ENCODE results near the gene BIRC2. TPM values are rescaled to one million over a fixed set of nuclear protein-coding genes. Genes with fewer than 3 reads are reported as not detected.

The BIRC2 gene
- 35.5 and 77.2 TPM in 2 replicates for total RNA-seq (2011; cell fraction: chromatin; rRNA removed; ENCODE audit: low replicate concordance)
- total RNA-seq (2011; cell fraction: nucleolus; rRNA removed) = 22.5 and 23.8 TPM in 2 replicates
- total RNA-seq (2011; cell fraction: nucleoplasm; rRNA removed) = 38.9 and 43.3 TPM in 2 replicates
- total RNA-seq (2014; rRNA removed) (18.3 and 20.6 TPM in 2 replicates), total RNA-seq (2014; rRNA removed; fragmentation: Illumina TruSeq; extraction: Trizol) (35.6 and 39.0 TPM in 2 replicates), total RNA-seq (2015; rRNA removed; fragmentation: Illumina TruSeq; extraction: Trizol) (34.2 and 35.1 TPM in 2 replicates), total RNA-seq (2021) (19.9 and 24.7 TPM in 2 replicates), polyA plus RNA-seq (2011; rRNA removed) (45.9 and 52.2 TPM in 2 replicates), polyA plus RNA-seq (2014; fragmentation: Illumina TruSeq; extraction: Trizol) (25.3 and 27.1 TPM in 2 replicates), polyA plus RNA-seq (2014; fragmentation: Nextera tagmentation; extraction: Ambion mirVana) (10 to 100 TPM; 14.3 to 20.7 TPM), polyA plus RNA-seq (2014; rRNA removed) (17.1 and 17.9 TPM in 2 replicates), polyA minus RNA-seq (2011; rRNA and poly(A)+ RNA removed) (51.8 and 76.0 TPM in 2 replicates), Bru-seq, nascent RNA (percentile 86 among the genes with signal in this experiment), BruChase-seq, experiment 1, labeled RNA remaining after a 2-hour chase (percentile 87 among the genes with signal in this experiment), BruChase-seq, experiment 2, labeled RNA remaining after a 6-hour chase (percentile 89 among the genes with signal in this experiment)
- 17.0 and 35.4 TPM in 2 replicates for polyA plus RNA-seq (2011; cell fraction: cytosol; rRNA removed)
- 34.8 and 61.2 TPM in 2 replicates for polyA plus RNA-seq (2011; cell fraction: nucleus; rRNA removed)
- polyA plus RNA-seq (2012) = 19.6 and 23.2 TPM in 2 replicates
- polyA minus RNA-seq (2011; cell fraction: cytosol; rRNA and poly(A)+ RNA removed) = 10.3 and 15.7 TPM in 2 replicates
- 36.6 and 80.8 TPM in 2 replicates for polyA minus RNA-seq (2011; cell fraction: nucleus; rRNA and poly(A)+ RNA removed)
- long read RNA-seq, experiment 1, full-length matches to known transcripts = 84 of 114 reads
- long read RNA-seq, experiment 1, partial matches to known transcripts = 17 of 114 reads
- long read RNA-seq, experiment 1, other reads (novel, unspliced or antisense) = 13 of 114 reads
- long read RNA-seq, experiment 2, partial matches to known transcripts = 15 of 25 reads
- long read RNA-seq, experiment 2, other reads (novel, unspliced or antisense) = 10 of 25 reads
- long read RNA-seq, experiment 3, partial matches to known transcripts = 6 of 9 reads
- long read RNA-seq, experiment 3, other reads (novel, unspliced or antisense) = 0 of 9 reads

- under 1% methylated on average over 59 of the region's 77 CpGs for WGBS (ENCODE audit: insufficient coverage, low coverage, missing lambda C conversion rate)
- H3K4me3 ChIP-seq = peak within 1 kb of the TSS; percentile 60
- BruUV-seq (replicated peaks) = no TSS peak
- H3K36me3 ChIP-seq (ENCODE audit: control insufficient read depth, insufficient read depth, low read length) = peaks cover 18% of the 10 kb centered on the region
- peak within 1 kb of the TSS; percentile 89 to 96 for H3K9ac ChIP-seq (ENCODE audit: insufficient read depth in 1 of 2, low read depth in 2 of 2, low read length in 2 of 2)
- in situ Hi-C loops (cut with MboI) (no loop called here), intact Hi-C loops (cut with micrococcal nuclease) (loop anchor here (2.0 kb wide), 2 partner anchors 38 to 106 kb away; partner anchors contain the start of gene TMEM123)
- peak within 1 kb of the TSS; percentile 86 for H3K27ac ChIP-seq (ENCODE audit: extremely low read depth, low read depth, low read length)
- ChIA-PET CTCF (ENCODE audit: low intra/inter-chr PET ratio) (no interaction called here), POLR2A (interaction anchor here (0.6 to 1.2 kb wide), 3 partner anchors 8 to 120 kb away, joined by 3 to 4 read pairs (median 3); no protein-coding TSS in a partner anchor)
- H4K20me1 ChIP-seq (replicated peaks; ENCODE audit: control insufficient read depth, insufficient read depth, low read length) = no peaks in the 10 kb centered on the region
- peaks cover 0 to 12% of the 10 kb centered on the region in 2 experiments; a peak in 3 of 5 replicates for H3K4me1 ChIP-seq (replicated peaks in 1 of 2; ENCODE audit: control insufficient read depth in 2 of 2, insufficient read depth in 2 of 2, low read length in 2 of 2)
- peak; percentile 93 for ATAC-seq
- H2AFZ ChIP-seq (ENCODE audit: low read depth, low read length) = peak within 1 kb of the TSS; percentile 96
- DNase-seq (ENCODE audit: extremely low read depth in 1 of 4, low spot score in 3 of 4) = peak; percentile 85 to 96 (median 88)
- no peaks in the 10 kb centered on the region for H3K9me3 ChIP-seq (replicated peaks; ENCODE audit: control insufficient read depth, insufficient read depth, low read depth, low read length)
- peak within 1 kb of the TSS; percentile 96 for H3K4me2 ChIP-seq (ENCODE audit: insufficient read depth, low read length)
- peak; percentile 49 for FAIRE-seq
- H3K9me1 ChIP-seq (ENCODE audit: control insufficient read depth, insufficient read depth, low read length) = no peaks in the 10 kb centered on the region
- peaks cover 42% of the 10 kb centered on the region for H3K79me2 ChIP-seq (ENCODE audit: control insufficient read depth, insufficient read depth, low read length)
- H3K27me3 ChIP-seq (ENCODE audit: control insufficient read depth in 2 of 2, insufficient read depth in 2 of 2, low read length in 2 of 2) = no peaks in the 10 kb centered on the region
- TF ChIP-seq ZFP36 (IDR thresholded peaks at IDR 0.05; ENCODE audit: low read depth, low read length, partially characterized antibody) = no peak
- TF ChIP-seq SMARCA4 (IDR thresholded peaks at IDR 0.05) = peak; percentile 20; the same call in 1 of the 2 replicates
- TF ChIP-seq MXD1 (CRISPR knock-in tag; IDR thresholded peaks at IDR 0.05; ENCODE audit: borderline replicate concordance, poor library complexity, severe bottlenecking) = no peak
- no peak for TF ChIP-seq FOXA1 (IDR thresholded peaks at IDR 0.05; ENCODE audit: borderline replicate concordance)
- TF ChIP-seq PTRF (tag; IDR thresholded peaks at IDR 0.05) = no peak
- no peak for TF ChIP-seq POU5F1 (IDR thresholded peaks at IDR 0.05; ENCODE audit: borderline replicate concordance, low read depth, low read length, partially characterized antibody)
- TF ChIP-seq ZBTB1 (CRISPR knock-in tag; IDR thresholded peaks at IDR 0.05; ENCODE audit: borderline replicate concordance, low read depth) = no peak
- TF ChIP-seq ZNF224 (CRISPR knock-in tag; IDR thresholded peaks at IDR 0.05) = no peak
- TF ChIP-seq ZNF584 (CRISPR knock-in tag; IDR thresholded peaks at IDR 0.05; ENCODE audit: low read depth) = peak; percentile 82
- TF ChIP-seq C11orf30 (IDR thresholded peaks at IDR 0.05; ENCODE audit: low read depth) = peak; percentile 12
- peak; percentile 94 for TF ChIP-seq CCNT2 (IDR thresholded peaks at IDR 0.05; ENCODE audit: borderline replicate concordance, extremely low read depth, insufficient read length, low read depth, low read length)
- peak in 1 of 2 experiments; percentile 74; a peak in 1 of 4 replicates for TF ChIP-seq TBL1XR1 (IDR thresholded peaks at IDR 0.05; ENCODE audit: low read length in 2 of 2)
- no peak for TF ChIP-seq BMI1 (IDR thresholded peaks at IDR 0.05; ENCODE audit: low read length)
- TF ChIP-seq LCOR (CRISPR knock-in tag; IDR thresholded peaks at IDR 0.05) = peak; percentile 71; the same call in 1 of the 2 replicates
- TF ChIP-seq MECOM (CRISPR knock-in tag; IDR thresholded peaks at IDR 0.05) = no peak
- TF ChIP-seq CREB3 (tag; conservative IDR thresholded peaks at IDR 0.05; ENCODE audit: low read depth) = no peak
Measured at GRCh38 chr11:102346748-102347461, at the start of gene BIRC2. Gene BIRC2, plus strand, starts transcription at chr11:102347214. Its CDS starts 2,641 bp downstream, at chr11:102349855.

Measured in K562 (cell line).